H1 (cell line): ENCODE measurements around the gene FRRS1L. TPM values are rescaled to one million over a fixed set of nuclear protein-coding genes. Genes with fewer than 3 reads are reported as not detected.

Source experiments
- CTCF ChIA-PET: fragments of 300-600 bp; sonication (Branson Sonifier 250); formaldehyde crosslinking; loops from one replicate; lab custom pipeline; 2021; ENCODE audit not compliant: partially characterized antibody; lab: Charles Lee
- POLR2A ChIA-PET: fragments of 300-600 bp; sonication (Branson Sonifier 250); formaldehyde crosslinking; loops from one replicate; lab custom pipeline; 2021; ENCODE audit warnings: inconsistent platforms; ENCODE audit not compliant: partially characterized antibody; lab: Charles Lee
- DNase-seq, 2 experiments: peaks; one replicate each; pipeline versions ENCODE4 v3.0.0 to v3.0.0-alpha.2; 2010 to 2022; ENCODE audit warnings: low spot score in 2 of 2, low read depth in 1 of 2, mixed read lengths in 1 of 2
- FAIRE-seq: peaks from 2 replicates; lab custom pipeline; 2011; peaks lifted over from hg19 to GRCh38; lab: Jason Lieb, UNC
- H2AFZ ChIP-seq: 2 replicates; pipeline ENCODE4 v1.8.1; 2012; ENCODE audit warnings: low read length, inconsistent platforms
- H2AK5ac ChIP-seq: 2 replicates; pipeline ENCODE4 v1.6.1; 2013; ENCODE audit warnings: low read depth, low read length
- H2BK120ac ChIP-seq: replicated peaks from 2 replicates; pipeline ENCODE3; 2013; ENCODE audit warnings: low read depth, low read length, inconsistent platforms
- H2BK12ac ChIP-seq: 2 replicates; pipeline ENCODE4 v1.6.1; 2013; ENCODE audit warnings: low read depth, low read length
- H2BK15ac ChIP-seq: 2 replicates; pipeline ENCODE4 v1.6.1; 2013; ENCODE audit warnings: low read length
- H2BK20ac ChIP-seq: 2 replicates; pipeline ENCODE4 v1.6.1; 2013; ENCODE audit warnings: low read length
- H2BK5ac ChIP-seq: 2 replicates; pipeline ENCODE4 v1.6.1; 2013; ENCODE audit warnings: low read depth, low read length
- H3K14ac ChIP-seq: 2 replicates; pipeline ENCODE4 v1.6.1; 2013; ENCODE audit warnings: inconsistent platforms; ENCODE audit not compliant: insufficient read length
- H3K18ac ChIP-seq: 2 replicates; pipeline ENCODE4 v1.6.1; 2013; ENCODE audit warnings: low read length; ENCODE audit errors: extremely low read depth
- H3K23ac ChIP-seq: 2 replicates; pipeline ENCODE4 v1.6.1; 2013; ENCODE audit warnings: inconsistent platforms; ENCODE audit not compliant: insufficient read length
- H3K23me2 ChIP-seq: 2 replicates; pipeline ENCODE4 v1.6.1; 2013; ENCODE audit warnings: low read depth, low read length
- H3K27ac ChIP-seq: 2 replicates; pipeline ENCODE4 v1.6.1; 2011; ENCODE audit warnings: low read depth, low read length, inconsistent platforms
- H3K27me3 ChIP-seq, 4 experiments: replicated peaks in 1 of 4; 1 replicate in 1 of 4; 2 replicates in 3 of 4; pipeline versions ENCODE4 v1.6.1 to v1.8.1; 2011 to 2013; ENCODE audit warnings: low read length in 3 of 4, mild to moderate bottlenecking in 3 of 4, inconsistent platforms in 2 of 4, mixed read lengths in 2 of 4, moderate library complexity in 1 of 4; ENCODE audit not compliant: control insufficient read depth in 3 of 4, insufficient read depth in 3 of 4; ENCODE audit errors: extremely low read depth in 1 of 4
- H3K36me3 ChIP-seq, 4 experiments: 2 replicates each; pipeline versions ENCODE4 v1.6.1 to v1.8.1; 2011 to 2013; ENCODE audit warnings: mild to moderate bottlenecking in 4 of 4, low read length in 3 of 4, moderate library complexity in 2 of 4, control low read depth in 1 of 4, inconsistent platforms in 1 of 4; ENCODE audit not compliant: insufficient read depth in 4 of 4, control insufficient read depth in 2 of 4
- H3K4ac ChIP-seq: replicated peaks from 2 replicates; pipeline ENCODE3; 2013; ENCODE audit warnings: low read length, low read depth, mixed read lengths, inconsistent platforms; ENCODE audit not compliant: insufficient read length
- H3K4me1 ChIP-seq, 4 experiments: replicated peaks in 1 of 4; 1 replicate in 1 of 4; 2 replicates in 3 of 4; pipeline versions ENCODE4 v1.6.1 to v1.8.1; 2011 to 2013; ENCODE audit warnings: low read length in 3 of 4, inconsistent platforms in 2 of 4, mixed read lengths in 1 of 4; ENCODE audit not compliant: insufficient read depth in 4 of 4, control insufficient read depth in 3 of 4
- H3K4me2 ChIP-seq, 2 experiments: 2 replicates each; pipeline versions ENCODE4 v1.6.1 to v1.8.1; 2011 to 2013; ENCODE audit warnings: low read depth in 2 of 2, low read length in 2 of 2, control low read depth in 1 of 2, inconsistent platforms in 1 of 2, mild to moderate bottlenecking in 1 of 2; ENCODE audit not compliant: insufficient read depth in 1 of 2
- H3K4me3 ChIP-seq, 4 experiments: fragments of 200-600, 300-600 bp in 1 of 4; sonication (generic), shearing (Covaris generic), sonication (Bioruptor Twin) in 1 of 4; 2 replicates each; pipeline versions ENCODE4 v1.5.1 to v1.8.1; 2011 to 2016; ENCODE audit warnings: low read length in 4 of 4, low read depth in 3 of 4, control low read depth in 2 of 4, inconsistent platforms in 2 of 4, mild to moderate bottlenecking in 2 of 4, mixed read lengths in 1 of 4, moderate library complexity in 1 of 4; ENCODE audit not compliant: insufficient read depth in 2 of 4; ENCODE audit errors: extremely low read depth in 1 of 4
- H3K56ac ChIP-seq: replicated peaks from 2 replicates; pipeline ENCODE3; 2013; ENCODE audit warnings: low read depth, mild to moderate bottlenecking, mixed read lengths, low read length, inconsistent platforms; ENCODE audit not compliant: insufficient read length
- H3K79me1 ChIP-seq: 2 replicates; pipeline ENCODE4 v1.6.1; 2013; ENCODE audit warnings: low read depth, low read length, control low read depth
- H3K79me2 ChIP-seq, 2 experiments: 2 replicates each; pipeline versions ENCODE4 v1.6.1 to v1.8.1; 2012 to 2013; ENCODE audit warnings: low read length in 2 of 2, mild to moderate bottlenecking in 2 of 2, inconsistent platforms in 1 of 2; ENCODE audit not compliant: insufficient read depth in 2 of 2, control insufficient read depth in 1 of 2
- H3K9ac ChIP-seq, 4 experiments: replicated peaks in 1 of 4; 1 replicate in 1 of 4; 2 replicates in 3 of 4; pipeline versions ENCODE4 v1.6.1 to v1.8.1; 2011 to 2013; ENCODE audit warnings: low read depth in 3 of 4, low read length in 3 of 4, control low read depth in 2 of 4, mild to moderate bottlenecking in 2 of 4, moderate library complexity in 2 of 4, inconsistent platforms in 1 of 4; ENCODE audit errors: extremely low read depth in 1 of 4
- H3K9me3 ChIP-seq, 2 experiments: 2 replicates each; pipeline versions ENCODE4 v1.6.1 to v1.8.1; 2012 to 2013; ENCODE audit warnings: mild to moderate bottlenecking in 2 of 2, moderate library complexity in 2 of 2, control low read depth in 1 of 2, inconsistent platforms in 1 of 2, low read depth in 1 of 2, low read length in 1 of 2, mixed read lengths in 1 of 2; ENCODE audit not compliant: insufficient read depth in 2 of 2
- H4K20me1 ChIP-seq, 2 experiments: replicated peaks in 1 of 2; 2 replicates each; pipeline versions ENCODE3 to v1.8.1; 2011 to 2013; ENCODE audit warnings: inconsistent platforms in 2 of 2, low read length in 2 of 2, mild to moderate bottlenecking in 1 of 2; ENCODE audit not compliant: insufficient read depth in 2 of 2, control insufficient read depth in 1 of 2
- H4K5ac ChIP-seq: 2 replicates; pipeline ENCODE4 v1.6.1; 2013; ENCODE audit warnings: low read length, low read depth, mixed read lengths, inconsistent platforms; ENCODE audit not compliant: insufficient read length
- H4K8ac ChIP-seq: 2 replicates; pipeline ENCODE4 v1.8.0; 2013; ENCODE audit warnings: mild to moderate bottlenecking, moderate library complexity, low read length, inconsistent platforms; ENCODE audit not compliant: insufficient read depth; ENCODE audit errors: extremely low read depth
- H4K91ac ChIP-seq: replicated peaks from 2 replicates; pipeline ENCODE3; 2013; ENCODE audit warnings: low read length, mixed read lengths, inconsistent platforms; ENCODE audit not compliant: insufficient read length
- BRCA1 ChIP-seq: IDR thresholded peaks from 2 replicates; pipeline ENCODE4 v1.6.1; 2012; ENCODE audit warnings: low read depth, low read length, improper control_type of control experiment
- CBX8 ChIP-seq: fragments of 300-800, 300-1000 bp; sonication (generic); IDR thresholded peaks from 2 replicates; pipeline ENCODE4 v1.7.1; 2016; ENCODE audit warnings: low read depth, low read length, borderline replicate concordance
- CREB1 ChIP-seq: IDR thresholded peaks from 2 replicates; pipeline ENCODE4 v1.6.1; 2012; ENCODE audit warnings: inconsistent platforms
- EP300 ChIP-seq, 2 experiments: IDR thresholded peaks; 1 replicate in 1 of 2; 2 replicates in 1 of 2; pipeline ENCODE4 v1.6.1; 2011 to 2012; ENCODE audit warnings: low read depth in 2 of 2, low read length in 2 of 2, mild to moderate bottlenecking in 2 of 2, borderline replicate concordance in 1 of 2, inconsistent platforms in 1 of 2, moderate library complexity in 1 of 2
- GABPA ChIP-seq: IDR thresholded peaks from 2 replicates; pipeline ENCODE4 v1.6.1; 2011; ENCODE audit warnings: mild to moderate bottlenecking, low read length, moderate library complexity, borderline replicate concordance; ENCODE audit not compliant: insufficient read depth
- HDAC6 ChIP-seq: IDR thresholded peaks from one replicate; pipeline ENCODE4 v1.7.1; 2012; ENCODE audit warnings: low read depth, mild to moderate bottlenecking, inconsistent platforms, low read length, moderate library complexity
- JUND ChIP-seq: IDR thresholded peaks from 2 replicates; pipeline ENCODE4 v1.6.1; 2011; ENCODE audit warnings: mild to moderate bottlenecking, improper control_type of control experiment, low read length
- POU5F1 ChIP-seq: IDR thresholded peaks from 2 replicates; pipeline ENCODE4 v1.6.1; 2011; ENCODE audit warnings: low read depth, mild to moderate bottlenecking, low read length, moderate library complexity
- SAP30 ChIP-seq: fragments of 300-600 bp; sonication (generic); IDR thresholded peaks from 2 replicates; pipeline ENCODE4 v1.7.1; 2012; ENCODE audit warnings: low read length, moderate library complexity, mild to moderate bottlenecking, inconsistent platforms; ENCODE audit not compliant: insufficient read depth, insufficient replicate concordance
- SIX5 ChIP-seq: IDR thresholded peaks from 2 replicates; pipeline ENCODE4 v1.6.1; 2011; ENCODE audit warnings: mild to moderate bottlenecking, low read depth, low read length
- SP2 ChIP-seq: IDR thresholded peaks from 2 replicates; pipeline ENCODE4 v1.6.1; 2012; ENCODE audit warnings: mild to moderate bottlenecking, low read length, inconsistent platforms
- SP4 ChIP-seq: IDR thresholded peaks from 2 replicates; pipeline ENCODE4 v1.6.1; 2012; ENCODE audit warnings: low read length, inconsistent platforms
- TAF7 ChIP-seq: optimal IDR thresholded peaks from 2 replicates; pipeline ENCODE3; 2011; ENCODE audit warnings: low read depth, mild to moderate bottlenecking, inconsistent platforms, low read length, moderate library complexity, borderline replicate concordance
- YY1 ChIP-seq: IDR thresholded peaks from 2 replicates; pipeline ENCODE4 v1.6.1; 2011; ENCODE audit warnings: low read depth, mild to moderate bottlenecking, low read length
- WGBS, 2 experiments: shearing (Covaris generic) in 1 of 2; methylation state at CpG; one replicate each; pipeline versions ENCODE4 v1.1.6 to v1.1.7; 2013 to 2015; ENCODE audit warnings: low lambda C conversion rate in 2 of 2, mixed read lengths in 2 of 2, inconsistent platforms in 1 of 2, low coverage in 1 of 2, missing lambda C conversion rate in 1 of 2; ENCODE audit not compliant: insufficient replicate concordance in 2 of 2, insufficient coverage in 1 of 2, insufficient read length in 1 of 2; ENCODE audit errors: extremely low coverage in 1 of 2, missing lambda C conversion rate in 1 of 2; 5-methylcytosine and 5-hydroxymethylcytosine counted together
- polyA plus RNA-seq, 7 experiments: library from polyadenylated mRNA; depleted of rRNA in 3 of 7; stranded (reverse) in 5 of 7; unstranded in 2 of 7; fragments of >200 nt in 5 of 7; fragments of 200-250 nt in 2 of 7; gene quantifications; 1 replicate in 5 of 7; 2 replicates in 1 of 7; 4 replicates in 1 of 7; pipeline versions ENCODE4 v1.2.1 to v1.2.3, GENCODE V29; 2011 to 2013; ENCODE audit warnings: missing spikeins in 2 of 7, mixed read lengths in 2 of 7
- total RNA-seq: library from RNA; stranded (reverse); fragmentation: NEBNext Ultra II Directional; extraction: Animal tissue kit (Norgen Biotek cat#: 25700); gene quantifications from 2 replicates; pipeline ENCODE4 v1.2.1, GENCODE V29; 2021

FRRS1L gene
- total and polyA plus RNA-seq, 2 of the 8 experiments (the other 6 are each of a cell fraction or from before 2014, with no cell fraction given) = 1.0 to 2.2 TPM

- no peak overlapping the region for H3K23ac ChIP-seq
- H4K20me1 ChIP-seq = no peaks in the 10 kb centered on the region
- H3K18ac ChIP-seq = no peak overlapping the region
- H2AFZ ChIP-seq = no peak overlapping the region
- FAIRE-seq = no peak
- H3K79me1 ChIP-seq = no peaks in the 10 kb centered on the region
- H2BK5ac ChIP-seq = no peak overlapping the region
- H3K27me3 ChIP-seq = peaks cover 6 to 23% (median 18%) of the 10 kb centered on the region in 4 experiments
- no peak overlapping the region for H2BK120ac ChIP-seq
- peaks cover 6% of the 10 kb centered on the region; the same call in 1 of the 2 replicates for H3K23me2 ChIP-seq
- H3K14ac ChIP-seq = no peak overlapping the region
- H3K56ac ChIP-seq = no peak overlapping the region
- no peak overlapping the region for H2BK12ac ChIP-seq
- no peak overlapping the region for H3K4ac ChIP-seq
- peak overlapping the region in 2 of 4 experiments; percentile 60 to 67; a peak in 2 of 8 replicates for H3K4me3 ChIP-seq
- no peaks in the 10 kb centered on the region; a peak in 1 of 8 replicates for H3K36me3 ChIP-seq
- ChIA-PET POLR2A (interaction anchor here (1.0 to 2.4 kb wide), 2 partner anchors 22 to 50 kb away, joined by 3 to 5 read pairs; no protein-coding TSS in a partner anchor), CTCF (interaction anchor here (1.2 to 5.3 kb wide), 2 partner anchors 16 to 242 kb away, joined by 4 to 35 read pairs; no protein-coding TSS in a partner anchor)
- H3K79me2 ChIP-seq = no peaks in the 10 kb centered on the region
- H2BK20ac ChIP-seq = no peak overlapping the region
- 83% methylated on average over 5 of the region's 5 CpGs; no CpG with 5 or more reads in 1 of the 2 experiments for WGBS, 2 experiments
- DNase-seq = no peak
- no peak overlapping the region for H3K9ac ChIP-seq
- no peak overlapping the region for H3K27ac ChIP-seq
- peaks cover 6% of the 10 kb centered on the region in 2 experiments; a peak in 3 of 4 replicates for H3K9me3 ChIP-seq
- H4K5ac ChIP-seq = no peak overlapping the region
- peaks cover 0 to 2% (median 0%) of the 10 kb centered on the region in 4 experiments; a peak in 2 of 7 replicates for H3K4me1 ChIP-seq
- peak overlapping the region in 1 of 2 experiments; percentile 81; a peak in 1 of 4 replicates for H3K4me2 ChIP-seq
- H4K91ac ChIP-seq = no peak overlapping the region
- H2AK5ac ChIP-seq = no peak overlapping the region
- H2BK15ac ChIP-seq = no peak overlapping the region
- no peak overlapping the region for H4K8ac ChIP-seq
- TF ChIP-seq POU5F1 (no peak), YY1 (no peak), SAP30 (no peak), CREB1 (no peak), EP300 (IDR thresholded peaks at IDR 0.05; ENCODE audit: borderline replicate concordance in 1 of 2, low read depth in 2 of 2, low read length in 2 of 2) (no peak), SIX5 (no peak), HDAC6 (no peak), BRCA1 (no peak), SP2 (no peak), SP4 (no peak), CBX8 (no peak), TAF7 (no peak), JUND (no peak), GABPA (no peak)
Measured at GRCh38 chr9:109167716-109168115, 667 bp upstream of the FRRS1L start.
